ENCODE measurements around the gene MVD.

GRCh38 chr16:88613911-88614817, 48.7 kb downstream of the MVD start:
- TF ChIP-seq CTCF (IDR thresholded peaks at IDR 0.05): no peak
- TF ChIP-seq POLR2A (IDR thresholded peaks at IDR 0.05): no peak

All from right lobe of liver (tissue), 4 donors.